ENCODE measurements around the gene ERRFI1.

ERRFI1 gene

DNA sequence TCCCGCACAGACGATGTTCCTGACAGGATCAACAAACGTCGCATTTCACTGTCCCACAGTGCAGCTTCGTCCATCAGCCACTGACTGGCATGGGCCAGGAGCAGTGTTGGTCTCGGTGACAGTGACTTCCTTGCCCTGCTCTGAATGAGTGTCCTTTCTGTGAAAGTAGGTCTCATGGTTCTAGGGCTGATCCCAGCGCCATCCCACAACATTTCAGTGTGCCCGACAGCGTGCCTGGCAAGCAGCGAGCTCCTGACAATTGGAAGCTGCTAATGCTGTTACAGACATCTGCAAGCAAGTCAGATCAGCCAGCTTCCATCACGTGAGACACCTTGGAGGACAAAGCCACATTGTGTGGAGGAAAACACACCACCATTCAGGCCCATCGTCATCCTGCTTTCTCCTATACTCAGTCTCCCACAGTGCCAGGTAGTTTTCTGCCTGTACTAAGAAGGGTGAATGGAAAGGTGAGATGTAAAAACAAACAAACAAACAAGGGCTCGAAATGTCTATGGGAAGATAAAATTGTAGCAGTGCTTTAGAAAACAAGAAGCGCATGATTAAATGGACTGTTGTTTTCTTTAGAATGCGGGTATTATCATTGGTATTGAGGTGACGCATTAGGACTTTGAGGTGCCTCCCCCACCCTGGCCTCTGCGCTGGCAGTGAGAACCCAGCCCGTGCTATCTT lies 21.9 kb downstream of the ERRFI1 start:
- H3K36me3 ChIP-seq (replicated peaks; ENCODE audit: low read depth, low read length): no peaks in the 10 kb centered on the region
- no peaks in the 10 kb centered on the region for H3K4me1 ChIP-seq (ENCODE audit: low read length)
- no peak overlapping the region for H2AFZ ChIP-seq (ENCODE audit: low read depth, low read length)
- no peaks in the 10 kb centered on the region for H3K27me3 ChIP-seq (ENCODE audit: low read depth, low read length)
- H3K79me2 ChIP-seq (ENCODE audit: low read length): no peaks in the 10 kb centered on the region
- no peak overlapping the region for H3K4me3 ChIP-seq (ENCODE audit: low read length)
- H3K4me2 ChIP-seq (ENCODE audit: low read length): no peak overlapping the region
- no peaks in the 10 kb centered on the region for H4K20me1 ChIP-seq (ENCODE audit: insufficient read depth, low read length)
- H3K9ac ChIP-seq (ENCODE audit: low read length): no peak overlapping the region
- no peaks in the 10 kb centered on the region for H3K9me3 ChIP-seq (ENCODE audit: insufficient read depth, low read length)
- TF ChIP-seq, protein P1, sequence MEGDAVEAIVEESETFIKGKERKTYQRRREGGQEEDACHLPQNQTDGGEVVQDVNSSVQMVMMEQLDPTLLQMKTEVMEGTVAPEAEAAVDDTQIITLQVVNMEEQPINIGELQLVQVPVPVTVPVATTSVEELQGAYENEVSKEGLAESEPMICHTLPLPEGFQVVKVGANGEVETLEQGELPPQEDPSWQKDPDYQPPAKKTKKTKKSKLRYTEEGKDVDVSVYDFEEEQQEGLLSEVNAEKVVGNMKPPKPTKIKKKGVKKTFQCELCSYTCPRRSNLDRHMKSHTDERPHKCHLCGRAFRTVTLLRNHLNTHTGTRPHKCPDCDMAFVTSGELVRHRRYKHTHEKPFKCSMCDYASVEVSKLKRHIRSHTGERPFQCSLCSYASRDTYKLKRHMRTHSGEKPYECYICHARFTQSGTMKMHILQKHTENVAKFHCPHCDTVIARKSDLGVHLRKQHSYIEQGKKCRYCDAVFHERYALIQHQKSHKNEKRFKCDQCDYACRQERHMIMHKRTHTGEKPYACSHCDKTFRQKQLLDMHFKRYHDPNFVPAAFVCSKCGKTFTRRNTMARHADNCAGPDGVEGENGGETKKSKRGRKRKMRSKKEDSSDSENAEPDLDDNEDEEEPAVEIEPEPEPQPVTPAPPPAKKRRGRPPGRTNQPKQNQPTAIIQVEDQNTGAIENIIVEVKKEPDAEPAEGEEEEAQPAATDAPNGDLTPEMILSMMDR (IDR thresholded peaks at IDR 0.05; ENCODE audit: low read depth, low read length): no peak
- no peak for TF ChIP-seq EZH2phosphoT487 (IDR thresholded peaks at IDR 0.05; ENCODE audit: low read depth)
- H3K27ac ChIP-seq (ENCODE audit: low read length): no peak overlapping the region

DNA sequence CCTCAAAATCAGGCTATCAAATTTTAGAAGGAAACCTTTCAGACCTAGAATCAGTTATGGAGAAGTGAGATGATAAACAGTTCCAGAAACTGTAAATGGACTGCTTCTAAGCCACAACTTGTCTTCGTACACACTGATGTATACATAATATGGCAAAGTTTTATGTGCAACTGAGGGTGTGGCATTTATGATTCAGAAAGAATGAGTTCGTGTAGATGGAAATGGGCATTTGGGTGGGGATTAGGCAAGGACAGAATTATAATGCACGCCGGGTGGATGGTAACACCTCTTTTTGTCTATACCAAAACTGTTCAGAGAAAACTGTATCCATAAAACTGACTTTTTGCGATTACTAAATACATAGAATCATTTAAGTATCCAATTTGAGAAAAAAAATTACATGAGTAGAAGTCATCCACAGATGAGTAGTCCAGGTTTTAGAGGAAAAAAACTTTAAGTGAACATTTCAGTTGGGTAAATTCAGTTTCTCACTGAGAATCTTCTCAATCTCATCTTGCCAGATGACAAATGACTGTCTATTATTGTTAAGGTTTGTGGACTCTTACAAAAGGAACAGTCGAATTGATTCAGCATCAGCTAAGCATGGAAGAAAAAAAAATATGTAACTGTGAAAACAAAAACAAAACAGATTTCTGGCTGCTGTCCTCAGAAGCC lies 22.5 kb downstream of the ERRFI1 start:
- no peak for TF ChIP-seq EZH2phosphoT487 (IDR thresholded peaks at IDR 0.05; ENCODE audit: low read depth)
- TF ChIP-seq, protein P1 (IDR thresholded peaks at IDR 0.05; ENCODE audit: low read depth, low read length): no peak
- no peaks in the 10 kb centered on the region for H3K9me3 ChIP-seq (ENCODE audit: insufficient read depth, low read length)
- H3K4me1 ChIP-seq (ENCODE audit: low read length): no peaks in the 10 kb centered on the region
- no peak overlapping the region for H3K4me3 ChIP-seq (ENCODE audit: low read length)
- H3K27ac ChIP-seq (ENCODE audit: low read length): no peak overlapping the region
- no peaks in the 10 kb centered on the region for H3K79me2 ChIP-seq (ENCODE audit: low read length)
- H4K20me1 ChIP-seq (ENCODE audit: insufficient read depth, low read length): no peaks in the 10 kb centered on the region
- H3K9ac ChIP-seq (ENCODE audit: low read length): no peak overlapping the region
- H2AFZ ChIP-seq (ENCODE audit: low read depth, low read length): no peak overlapping the region
- no peaks in the 10 kb centered on the region for H3K36me3 ChIP-seq (replicated peaks; ENCODE audit: low read depth, low read length)
- H3K4me2 ChIP-seq (ENCODE audit: low read length): no peak overlapping the region
- no peaks in the 10 kb centered on the region for H3K27me3 ChIP-seq (ENCODE audit: low read depth, low read length)

DNA sequence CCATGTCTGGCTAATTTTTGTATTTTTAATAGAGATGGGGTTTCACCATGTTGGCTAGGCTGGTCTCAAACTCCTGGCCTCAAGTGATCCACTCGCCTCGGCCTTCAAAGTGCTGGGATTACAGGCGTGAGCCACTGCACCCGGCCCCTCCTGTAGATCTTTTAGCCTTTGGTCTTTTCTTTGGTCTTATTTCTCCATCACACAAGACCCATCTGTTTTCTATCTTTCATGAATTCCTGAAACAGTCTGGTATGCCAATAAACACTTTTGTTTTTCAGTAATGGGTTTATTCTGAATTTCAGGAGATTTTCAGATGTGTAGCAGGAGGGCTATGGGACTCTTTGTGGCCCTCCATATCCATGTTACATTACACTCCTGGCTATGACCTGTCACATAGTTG lies 23.2 kb downstream of the ERRFI1 start:
- no peak for TF ChIP-seq EZH2phosphoT487 (IDR thresholded peaks at IDR 0.05; ENCODE audit: low read depth)
- TF ChIP-seq, protein P1 (IDR thresholded peaks at IDR 0.05; ENCODE audit: low read depth, low read length): no peak
- Histone ChIP-seq H3K27me3 (ENCODE audit: low read depth, low read length) (no peaks in the 10 kb centered on the region), H3K36me3 (replicated peaks; ENCODE audit: low read depth, low read length) (no peaks in the 10 kb centered on the region), H3K4me3 (ENCODE audit: low read length) (no peak overlapping the region), H3K4me1 (ENCODE audit: low read length) (no peaks in the 10 kb centered on the region), H3K4me2 (ENCODE audit: low read length) (no peak overlapping the region), H2AFZ (ENCODE audit: low read depth, low read length) (no peak overlapping the region), H3K9me3 (ENCODE audit: insufficient read depth, low read length) (no peaks in the 10 kb centered on the region), H3K9ac (ENCODE audit: low read length) (no peak overlapping the region), H3K27ac (ENCODE audit: low read length) (no peak overlapping the region), H4K20me1 (ENCODE audit: insufficient read depth, low read length) (no peaks in the 10 kb centered on the region), H3K79me2 (ENCODE audit: low read length) (no peaks in the 10 kb centered on the region)

DNA sequence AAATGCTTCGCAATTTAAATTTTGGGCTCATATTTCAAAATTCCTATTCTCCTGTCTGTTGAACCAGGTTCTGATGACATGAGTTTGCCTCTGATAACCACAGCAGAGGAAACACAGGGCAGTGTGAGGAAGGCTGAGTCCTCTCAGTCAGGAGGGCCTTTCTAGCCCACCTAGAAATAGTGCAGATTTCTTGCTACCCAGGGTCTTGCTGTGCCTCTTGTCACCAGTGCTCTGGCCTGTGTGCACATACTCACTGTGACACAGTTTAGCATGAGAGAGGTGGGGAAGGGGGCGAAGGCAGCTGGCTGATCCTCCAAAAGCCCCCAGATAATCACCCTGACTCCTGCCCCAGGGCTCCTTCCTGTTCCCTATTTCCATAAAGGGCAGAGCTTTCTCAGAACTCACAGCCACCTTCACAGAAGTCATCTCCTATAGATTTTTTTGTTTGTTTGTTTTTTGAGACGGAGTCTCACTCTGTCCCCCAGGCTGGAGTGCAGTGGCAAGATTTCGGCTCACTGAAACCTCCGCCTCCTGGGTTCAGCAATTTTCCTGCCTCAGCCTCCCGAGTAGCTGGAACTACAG lies 23.7 kb downstream of the ERRFI1 start:
- H3K9ac ChIP-seq (ENCODE audit: low read length): no peak overlapping the region
- TF ChIP-seq EZH2phosphoT487 (IDR thresholded peaks at IDR 0.05; ENCODE audit: low read depth): no peak
- TF ChIP-seq, protein P1 (IDR thresholded peaks at IDR 0.05; ENCODE audit: low read depth, low read length): no peak

More for the DNA sequence above, 23.7 kb downstream of the ERRFI1 start:
- H2AFZ ChIP-seq (ENCODE audit: low read depth, low read length): no peak overlapping the region
- no peaks in the 10 kb centered on the region for H3K79me2 ChIP-seq (ENCODE audit: low read length)
- no peak overlapping the region for H3K27ac ChIP-seq (ENCODE audit: low read length)
- H3K9me3 ChIP-seq (ENCODE audit: insufficient read depth, low read length): no peaks in the 10 kb centered on the region
- H3K4me3 ChIP-seq (ENCODE audit: low read length): no peak overlapping the region
- no peak overlapping the region for H3K4me2 ChIP-seq (ENCODE audit: low read length)
- H4K20me1 ChIP-seq (ENCODE audit: insufficient read depth, low read length): no peaks in the 10 kb centered on the region
- H3K4me1 ChIP-seq (ENCODE audit: low read length): no peaks in the 10 kb centered on the region
- H3K36me3 ChIP-seq (replicated peaks; ENCODE audit: low read depth, low read length): no peaks in the 10 kb centered on the region
- H3K27me3 ChIP-seq (ENCODE audit: low read depth, low read length): no peaks in the 10 kb centered on the region
